DND-41 (cell line): ENCODE measurements around the gene FRMD8.

ENCODE experiments used
- ATAC-seq: fragments of 200-7000 bp; cut with Tn5 transposase; 3 replicates; pipeline ENCODE4 v1.9.1; 2021; ENCODE audit warnings: low read depth; ENCODE audit not compliant: insufficient read depth
- DNase-seq: peaks from one replicate; pipeline ENCODE4 v3.0.0-alpha.2; 2020
- H2AFZ ChIP-seq: 2 replicates; pipeline ENCODE4 v1.6.0; 2012; ENCODE audit warnings: low read depth, low read length
- H3K27ac ChIP-seq: 2 replicates; pipeline ENCODE4 v1.5.1; 2012; ENCODE audit warnings: low read length, inconsistent platforms
- H3K27me3 ChIP-seq: fragments of 200-600 bp; sonication (generic); 2 replicates; pipeline ENCODE4 v1.6.0; 2012; ENCODE audit warnings: low read length, mild to moderate bottlenecking, inconsistent platforms; ENCODE audit not compliant: insufficient read depth, poor library complexity
- H3K36me3 ChIP-seq: 2 replicates; pipeline ENCODE4 v1.5.1; 2012; ENCODE audit warnings: low read length, inconsistent platforms; ENCODE audit not compliant: insufficient read depth
- H3K4me1 ChIP-seq: 2 replicates; pipeline ENCODE4 v1.5.1; 2012; ENCODE audit warnings: mild to moderate bottlenecking, low read length; ENCODE audit not compliant: insufficient read depth
- H3K4me2 ChIP-seq: 2 replicates; pipeline ENCODE4 v1.6.0; 2012; ENCODE audit warnings: mild to moderate bottlenecking, moderate library complexity, low read length, inconsistent platforms; ENCODE audit not compliant: insufficient read depth
- H3K4me3 ChIP-seq, 2 experiments: fragments of 200-600 bp in 1 of 2; shearing (Covaris generic) in 1 of 2; 2 replicates each; pipeline ENCODE4 v1.5.1; 2012 to 2016; ENCODE audit warnings: inconsistent platforms in 2 of 2, low read length in 2 of 2, mild to moderate bottlenecking in 2 of 2, low read depth in 1 of 2, moderate library complexity in 1 of 2
- H3K79me2 ChIP-seq: 2 replicates; pipeline ENCODE4 v1.6.0; 2012; ENCODE audit warnings: low read length, inconsistent platforms; ENCODE audit not compliant: insufficient read depth
- H3K9ac ChIP-seq: 2 replicates; pipeline ENCODE4 v1.6.0; 2012; ENCODE audit warnings: low read depth, mild to moderate bottlenecking, inconsistent platforms, low read length, moderate library complexity
- H3K9me3 ChIP-seq: 2 replicates; pipeline ENCODE4 v1.5.1; 2012; ENCODE audit warnings: low read length, moderate library complexity, mild to moderate bottlenecking, inconsistent platforms; ENCODE audit not compliant: insufficient read depth, severe bottlenecking
- H4K20me1 ChIP-seq: 2 replicates; pipeline ENCODE4 v1.6.0; 2012; ENCODE audit warnings: low read length; ENCODE audit not compliant: insufficient read depth
- EZH2 ChIP-seq: IDR thresholded peaks from 3 replicates; pipeline ENCODE4 v1.6.1; 2012; ENCODE audit warnings: borderline replicate concordance, low read depth, mild to moderate bottlenecking, moderate library complexity, low read length, inconsistent platforms; ENCODE audit not compliant: severe bottlenecking
- TF ChIP-seq, protein P1 (sequence below): IDR thresholded peaks from 2 replicates; pipeline ENCODE4 v1.5.1; 2012; ENCODE audit warnings: borderline replicate concordance, low read length, moderate library complexity, mild to moderate bottlenecking; ENCODE audit not compliant: poor library complexity, severe bottlenecking; ENCODE audit errors: extremely low read depth

Gene FRMD8

DNA sequence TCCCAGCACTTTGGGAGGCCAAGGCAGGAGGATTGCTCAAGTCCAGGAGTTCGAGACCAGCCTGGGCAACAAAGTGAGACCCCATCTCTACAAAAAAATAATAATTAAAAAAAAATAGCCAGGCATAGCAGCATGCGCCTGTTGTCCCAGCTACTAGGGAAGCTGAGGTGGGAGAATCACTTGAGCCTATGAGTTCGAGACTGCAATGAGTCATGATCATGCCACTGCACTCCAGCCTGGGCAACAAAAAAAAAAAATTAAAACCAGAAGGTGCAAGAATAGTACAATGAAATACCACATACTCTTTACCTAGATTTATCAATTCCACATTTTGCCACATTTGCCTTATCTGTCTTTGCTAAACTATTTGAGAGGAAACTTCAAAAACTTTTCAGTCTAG lies 44.6 kb upstream of the FRMD8 start:
- Histone ChIP-seq H3K4me2 (no peak overlapping the region), H3K27me3 (no peaks in the 10 kb centered on the region), H3K36me3 (peaks cover 82% of the 10 kb centered on the region), H4K20me1 (peaks cover 23% of the 10 kb centered on the region; the same call in 1 of the 2 replicates), H3K4me1 (no peaks in the 10 kb centered on the region), H3K27ac (no peak overlapping the region), H3K9ac (no peak overlapping the region), H3K9me3 (no peaks in the 10 kb centered on the region), H3K79me2 (peaks cover 42% of the 10 kb centered on the region), H2AFZ (no peak overlapping the region), H3K4me3 (no peak overlapping the region)
- ATAC-seq (no peak), DNase-seq (no peak)
- no peak for TF ChIP-seq EZH2
- TF ChIP-seq, protein P1, sequence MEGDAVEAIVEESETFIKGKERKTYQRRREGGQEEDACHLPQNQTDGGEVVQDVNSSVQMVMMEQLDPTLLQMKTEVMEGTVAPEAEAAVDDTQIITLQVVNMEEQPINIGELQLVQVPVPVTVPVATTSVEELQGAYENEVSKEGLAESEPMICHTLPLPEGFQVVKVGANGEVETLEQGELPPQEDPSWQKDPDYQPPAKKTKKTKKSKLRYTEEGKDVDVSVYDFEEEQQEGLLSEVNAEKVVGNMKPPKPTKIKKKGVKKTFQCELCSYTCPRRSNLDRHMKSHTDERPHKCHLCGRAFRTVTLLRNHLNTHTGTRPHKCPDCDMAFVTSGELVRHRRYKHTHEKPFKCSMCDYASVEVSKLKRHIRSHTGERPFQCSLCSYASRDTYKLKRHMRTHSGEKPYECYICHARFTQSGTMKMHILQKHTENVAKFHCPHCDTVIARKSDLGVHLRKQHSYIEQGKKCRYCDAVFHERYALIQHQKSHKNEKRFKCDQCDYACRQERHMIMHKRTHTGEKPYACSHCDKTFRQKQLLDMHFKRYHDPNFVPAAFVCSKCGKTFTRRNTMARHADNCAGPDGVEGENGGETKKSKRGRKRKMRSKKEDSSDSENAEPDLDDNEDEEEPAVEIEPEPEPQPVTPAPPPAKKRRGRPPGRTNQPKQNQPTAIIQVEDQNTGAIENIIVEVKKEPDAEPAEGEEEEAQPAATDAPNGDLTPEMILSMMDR, result no peak

DNA sequence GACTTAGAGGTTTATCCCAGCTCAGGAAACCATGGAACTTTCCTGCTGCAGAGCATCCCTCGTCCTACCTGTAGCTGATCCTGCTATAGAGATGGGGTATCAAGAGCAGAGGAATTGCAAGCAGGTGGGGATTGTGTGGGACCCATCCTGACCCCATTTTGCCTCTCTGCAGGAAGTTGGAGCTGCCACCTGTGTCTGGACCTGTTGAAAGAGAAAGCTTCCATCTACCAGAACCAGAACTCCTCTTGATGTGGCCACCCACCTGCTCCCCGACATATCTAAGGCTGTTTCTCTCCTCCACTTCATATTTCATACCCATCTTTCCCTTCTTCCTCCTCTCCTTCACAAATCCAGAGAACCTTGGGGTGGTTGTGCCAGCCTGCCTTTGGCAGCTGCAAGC lies 34.9 kb upstream of the FRMD8 start:
- DNase-seq, result no peak
- Histone ChIP-seq H4K20me1 (no peaks in the 10 kb centered on the region), H3K4me3 (no peak overlapping the region), H3K9ac (no peak overlapping the region), H2AFZ (no peak overlapping the region), H3K27me3 (no peaks in the 10 kb centered on the region), H3K79me2 (no peaks in the 10 kb centered on the region), H3K27ac (no peak overlapping the region), H3K36me3 (peaks cover 53% of the 10 kb centered on the region), H3K4me2 (no peak overlapping the region), H3K4me1 (peaks cover 21% of the 10 kb centered on the region), H3K9me3 (no peaks in the 10 kb centered on the region)
- TF ChIP-seq, protein P1, result no peak
- no peak for TF ChIP-seq EZH2
- ATAC-seq, result no peak

DNA sequence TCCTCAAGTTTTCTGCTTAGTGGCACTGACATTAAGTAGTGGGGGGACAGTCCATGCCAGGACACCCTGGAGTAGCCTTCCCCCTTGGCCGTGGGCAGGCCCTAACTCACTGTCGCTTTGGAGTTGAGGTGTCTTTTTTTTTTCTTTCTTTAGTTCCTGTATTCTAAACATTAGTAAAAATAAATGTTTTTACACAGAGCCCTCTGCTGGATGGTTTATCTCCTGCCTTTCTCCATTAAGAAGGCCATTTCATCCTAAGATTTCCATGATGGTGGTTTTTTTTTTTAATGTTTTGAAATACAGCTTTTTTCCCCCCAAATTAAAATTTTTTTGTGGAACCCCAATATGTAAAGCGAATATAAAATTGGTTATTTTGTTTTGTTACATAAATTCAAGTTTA lies 33.7 kb upstream of the FRMD8 start:
- Histone ChIP-seq H3K27me3 (no peaks in the 10 kb centered on the region), H3K36me3 (peaks cover 43% of the 10 kb centered on the region), H3K4me3 (no peak overlapping the region), H3K79me2 (no peaks in the 10 kb centered on the region), H3K4me1 (peaks cover 21% of the 10 kb centered on the region), H3K9me3 (no peaks in the 10 kb centered on the region), H3K9ac (no peak overlapping the region), H3K4me2 (no peak overlapping the region), H2AFZ (no peak overlapping the region), H4K20me1 (no peaks in the 10 kb centered on the region), H3K27ac (no peak overlapping the region)
- ATAC-seq (no peak), DNase-seq (no peak)
- TF ChIP-seq EZH2, result no peak
- TF ChIP-seq, protein P1, result peak; percentile 46

DNA sequence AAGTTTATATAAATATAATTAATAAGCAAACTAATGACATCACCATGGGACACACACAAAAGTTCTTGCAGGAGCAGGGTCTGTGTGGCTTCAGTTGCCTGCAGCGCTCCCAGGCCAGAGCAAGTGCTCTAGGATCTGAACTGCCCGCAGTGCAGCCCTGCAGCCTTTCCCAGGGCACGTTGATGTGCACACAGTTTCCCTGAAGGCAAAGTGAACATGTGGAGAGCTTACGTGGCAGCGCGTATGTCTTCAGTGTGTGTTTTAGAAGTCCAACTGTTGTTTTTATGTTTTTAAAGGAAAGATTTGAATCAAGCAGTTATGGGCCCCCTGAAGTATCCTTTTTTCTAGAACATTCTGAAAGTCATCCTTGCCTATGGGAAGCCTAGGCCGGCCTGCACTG lies 33.1 kb upstream of the FRMD8 start:
- no peak overlapping the region for H3K27ac ChIP-seq
- H3K4me2 ChIP-seq, result no peak overlapping the region
- H3K4me1 ChIP-seq, result peaks cover 21% of the 10 kb centered on the region
- H3K4me3 ChIP-seq, result no peak overlapping the region
- H3K27me3 ChIP-seq, result no peaks in the 10 kb centered on the region
- TF ChIP-seq EZH2, result no peak
- TF ChIP-seq, protein P1, result no peak
- no peaks in the 10 kb centered on the region for H3K9me3 ChIP-seq
- no peaks in the 10 kb centered on the region for H3K79me2 ChIP-seq
- DNase-seq (no peak), ATAC-seq (no peak)
- no peak overlapping the region for H3K9ac ChIP-seq
- 0 out of 2 replicates have a peak, but pooled peaks cover 4% of the 10 kb centered on the region for H4K20me1 ChIP-seq
- peaks cover 37% of the 10 kb centered on the region for H3K36me3 ChIP-seq
- H2AFZ ChIP-seq, result no peak overlapping the region
